ENCODE data around the gene DNAH8.

DNAH8 gene

DNA sequence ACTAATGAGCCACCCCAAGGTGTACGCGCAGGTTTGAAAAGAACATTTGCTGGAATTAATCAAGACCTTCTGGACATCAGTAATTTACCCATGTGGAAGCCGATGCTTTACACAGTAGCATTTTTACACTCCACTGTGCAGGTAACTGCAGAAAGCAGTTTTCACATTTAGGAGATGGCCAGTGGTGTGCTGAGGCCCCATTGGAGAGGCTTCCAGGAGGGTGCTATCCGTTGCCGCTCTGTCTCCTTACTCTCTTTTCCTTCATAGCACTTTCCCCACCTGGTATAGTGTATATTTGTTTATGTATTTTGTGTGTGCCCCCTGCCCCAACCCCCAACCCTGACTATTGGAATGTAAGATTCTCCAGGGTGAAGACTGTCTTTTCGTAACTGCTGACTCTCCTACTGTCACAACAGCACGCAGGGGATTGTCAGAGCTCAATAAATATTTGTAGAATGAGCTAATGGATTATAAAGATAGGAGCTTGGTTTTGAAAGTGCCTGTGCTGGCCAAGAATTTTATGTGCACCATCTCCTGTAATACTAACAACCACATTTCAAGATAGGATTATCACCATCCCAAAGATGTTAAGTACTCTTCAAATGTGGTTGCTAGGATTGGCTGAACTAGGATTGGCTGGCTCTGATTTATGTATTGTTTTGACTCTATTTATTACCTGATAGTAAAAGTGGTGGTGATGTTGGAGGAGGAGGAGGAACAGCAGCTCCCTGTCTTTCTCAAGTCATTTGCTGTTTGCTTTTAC is 259.5 kb downstream of the DNAH8 start:
- peak; percentile 5 for DNase-seq (ENCODE audit: low spot score)

DNA sequence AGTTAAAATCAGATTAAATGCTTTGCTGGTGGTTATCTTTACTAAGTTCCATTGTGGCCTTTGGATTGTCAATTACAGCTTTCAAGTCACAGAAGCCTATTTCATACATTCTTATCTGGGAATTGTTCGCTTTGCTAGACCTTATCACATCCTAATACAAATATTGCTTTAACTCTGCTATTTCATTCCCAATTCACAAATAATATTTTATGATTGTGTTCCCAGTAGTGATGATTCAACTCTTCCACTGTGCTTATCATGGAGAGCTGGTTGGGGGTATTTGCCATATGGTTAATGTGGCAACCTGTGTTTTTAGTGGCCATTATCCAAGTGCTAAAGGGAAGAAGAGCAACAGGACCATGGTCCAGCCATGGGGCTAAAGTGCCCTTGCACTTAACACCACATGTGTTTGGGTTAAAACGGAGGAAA is 260.5 kb downstream of the DNAH8 start:
- no peak for DNase-seq (ENCODE audit: low spot score)

DNA sequence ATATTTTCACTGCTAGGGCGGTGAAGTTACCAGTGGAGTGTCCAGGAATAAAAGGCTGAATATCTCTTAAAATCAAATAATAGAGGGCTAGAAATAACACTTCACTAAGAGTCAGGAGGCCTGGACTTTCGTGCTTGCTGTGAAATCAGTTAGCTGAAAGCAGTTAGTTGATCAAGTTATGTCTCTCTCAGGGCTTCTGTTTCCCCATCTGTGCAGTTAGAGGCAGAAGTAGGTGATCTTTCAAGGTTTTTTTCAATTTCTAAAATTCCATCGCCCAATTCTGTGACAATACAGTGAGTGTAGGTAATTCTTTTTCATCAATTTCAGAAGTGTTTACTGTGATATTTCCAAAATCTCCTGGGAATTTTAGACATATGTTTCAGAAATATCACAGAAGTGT is 260.9 kb downstream of the DNAH8 start:
- no peak for DNase-seq (ENCODE audit: low spot score)

DNA sequence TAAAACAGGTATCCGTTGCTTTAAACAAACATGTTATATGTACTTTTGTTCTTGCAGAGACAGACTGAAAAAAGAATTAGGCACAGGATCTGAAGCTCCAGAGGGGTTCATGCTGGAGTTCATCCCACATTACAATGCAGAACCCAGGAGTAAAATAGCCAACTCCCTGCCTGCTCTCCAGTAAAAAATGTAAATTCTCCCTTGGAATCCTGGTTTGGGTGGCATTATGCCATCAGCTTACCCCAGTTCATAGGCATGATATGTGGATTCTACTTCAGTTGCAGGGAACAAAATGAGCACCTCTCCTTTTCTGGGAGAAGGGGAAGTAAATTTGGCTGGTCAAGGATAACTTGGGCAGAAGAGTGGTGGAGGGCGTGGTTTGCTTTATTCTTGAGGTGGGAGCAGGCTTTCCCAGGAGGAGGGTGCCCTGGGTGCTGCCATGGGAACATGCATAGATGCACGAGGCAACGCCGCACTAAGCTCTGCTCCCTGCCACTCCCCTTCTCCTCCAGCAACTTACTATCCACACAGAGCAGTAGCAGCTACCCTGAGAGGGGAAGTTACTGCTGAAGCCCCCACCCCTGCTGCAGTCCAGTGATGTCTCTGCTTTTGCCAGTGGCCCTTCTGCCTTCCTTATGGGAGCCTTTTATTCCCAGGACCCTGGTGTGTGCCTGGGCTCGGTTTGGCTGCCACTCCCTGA is 261.8 kb downstream of the DNAH8 start:
- no peak for DNase-seq (ENCODE audit: low spot score)

DNA sequence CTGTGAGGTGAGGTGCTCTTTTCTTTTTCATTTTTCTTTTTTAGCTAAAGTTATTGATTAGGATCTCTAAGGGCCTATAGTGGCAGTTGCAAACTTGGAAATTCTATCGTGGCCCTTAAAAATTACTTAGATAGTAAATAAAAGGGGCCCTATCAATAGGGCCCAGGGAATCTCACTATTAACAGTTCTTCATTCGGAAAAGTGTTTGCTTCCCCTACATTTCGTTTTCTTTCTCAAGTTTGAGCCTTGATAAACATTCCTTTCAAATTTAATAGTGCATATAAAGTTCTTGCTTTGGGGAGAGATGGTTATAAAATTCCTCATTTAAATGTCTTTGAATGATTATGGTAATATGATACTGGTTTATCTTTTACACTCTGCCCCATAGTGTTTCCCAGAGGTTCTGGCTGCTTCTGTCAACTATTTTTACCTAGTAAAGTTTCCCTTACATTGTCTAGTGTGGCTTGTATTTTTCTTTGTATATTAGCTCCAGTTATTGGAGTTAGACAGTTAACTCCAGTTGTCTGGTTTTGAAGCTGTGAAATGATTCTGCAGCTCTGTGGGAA is 263.1 kb downstream of the DNAH8 start:
- DNase-seq (ENCODE audit: low spot score), result no peak

DNA sequence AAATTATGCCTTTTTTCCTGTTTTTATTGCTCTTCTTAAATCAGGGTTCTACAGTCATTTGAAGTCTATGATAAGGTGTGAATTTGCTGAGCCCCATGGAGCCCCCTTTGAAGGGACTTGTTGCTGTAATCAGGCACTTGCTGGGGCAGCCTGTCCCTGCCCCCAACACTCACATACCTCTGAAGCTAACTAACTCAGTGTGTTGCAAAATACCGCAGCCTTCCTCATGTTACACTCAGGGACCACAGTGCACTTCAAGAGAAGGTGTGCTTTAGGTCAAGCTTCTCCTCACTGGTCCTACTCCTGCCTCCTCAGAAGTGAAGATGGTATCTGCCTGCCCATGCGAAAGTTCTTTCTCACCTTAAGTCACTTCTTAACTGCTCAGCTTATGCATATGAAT is 267.4 kb downstream of the DNAH8 start:
- no peak for DNase-seq (ENCODE audit: low spot score)

DNA sequence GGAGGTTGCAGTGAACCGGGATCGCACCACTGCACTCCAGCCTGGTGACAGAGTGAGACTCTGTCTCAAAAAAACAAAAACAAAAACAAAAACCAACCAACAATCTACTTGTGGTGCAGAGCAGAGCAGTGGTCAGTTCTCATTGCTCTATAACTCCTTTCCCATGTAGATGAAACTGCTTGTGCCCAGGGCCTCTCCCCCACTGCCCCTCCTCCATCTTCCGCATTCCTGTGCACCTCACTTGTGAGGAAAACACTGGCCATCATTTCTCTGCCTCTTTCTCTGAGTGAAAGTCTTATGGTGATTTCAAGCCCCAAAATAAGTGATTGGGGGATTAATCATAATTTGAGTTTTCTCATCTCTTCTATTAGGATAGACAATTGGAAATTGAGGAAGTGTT is 269.6 kb downstream of the DNAH8 start:
- DNase-seq (ENCODE audit: low spot score), result no peak

DNA sequence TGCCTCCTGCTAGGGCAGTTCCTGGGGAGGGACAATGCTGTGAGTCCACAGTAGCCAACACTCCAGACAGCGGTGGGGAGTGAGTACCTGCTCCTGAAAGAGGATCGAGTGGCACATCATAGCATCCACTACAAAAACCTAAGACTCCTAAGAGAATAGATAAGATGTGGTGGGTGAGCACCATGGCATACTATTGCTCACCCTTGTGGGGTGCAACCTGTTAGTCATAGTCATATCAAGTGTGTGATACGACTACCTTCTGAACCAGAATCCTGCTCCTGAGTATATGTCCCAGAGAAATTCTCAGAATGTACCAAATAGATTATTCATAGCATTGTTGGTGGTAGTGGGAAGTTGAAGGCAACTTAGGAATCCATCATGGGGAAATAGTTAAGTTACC is 270.7 kb downstream of the DNAH8 start:
- DNase-seq (ENCODE audit: low spot score), result no peak

DNA sequence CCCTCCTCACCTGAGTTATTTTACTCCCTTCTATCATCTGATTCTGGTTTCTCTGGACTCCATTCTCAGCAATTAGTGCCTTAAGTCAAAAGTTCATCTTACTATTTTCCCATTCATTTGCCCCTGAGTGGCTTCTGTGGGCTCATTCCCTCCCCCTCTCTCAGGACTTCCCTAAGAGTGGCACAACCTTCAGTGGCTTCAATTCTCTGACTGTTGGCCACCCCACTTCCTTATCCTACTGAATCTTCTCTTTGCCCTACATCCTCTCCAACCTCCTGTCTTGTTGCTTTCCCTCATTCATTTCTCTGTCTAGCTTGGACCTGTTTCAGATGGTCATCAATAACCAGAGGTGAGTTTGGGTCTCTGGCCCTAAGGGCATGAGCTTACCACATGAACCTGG is 272.4 kb downstream of the DNAH8 start:
- DNase-seq (ENCODE audit: low spot score), result no peak

DNA sequence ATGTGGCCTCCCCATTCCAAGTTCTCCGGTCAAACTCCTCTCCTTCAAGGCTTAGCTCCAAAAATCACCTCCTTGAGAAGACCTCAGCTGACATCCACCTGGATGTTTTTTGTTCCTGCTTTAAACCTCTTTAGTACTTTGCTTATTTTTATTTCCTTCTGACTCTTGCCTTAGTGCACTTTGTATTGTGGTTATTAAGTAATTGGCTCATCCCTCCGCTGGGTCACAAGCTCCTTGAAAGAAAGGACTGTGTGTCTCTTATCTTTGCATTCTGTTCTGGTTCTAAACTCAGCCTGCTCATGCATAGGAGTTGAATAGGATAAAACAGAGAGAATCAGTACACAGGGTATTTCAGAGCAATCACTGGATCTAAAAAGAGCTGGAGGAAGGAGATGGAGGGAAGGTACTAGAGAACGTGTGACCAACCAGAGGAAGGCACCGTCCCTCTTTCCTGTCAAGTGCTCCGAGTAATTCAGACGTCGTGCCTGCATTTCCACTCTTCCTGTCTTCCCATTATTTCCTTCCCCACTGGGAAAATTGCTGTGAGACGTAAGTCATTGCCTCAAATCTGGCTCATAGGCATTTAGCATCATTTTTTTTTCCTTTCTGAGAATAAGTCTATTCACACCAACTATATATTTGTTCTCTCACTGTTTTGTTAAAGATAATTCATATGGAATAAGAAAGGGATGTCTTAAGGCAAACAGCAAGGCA is 273.8 kb downstream of the DNAH8 start:
- no peak for DNase-seq (ENCODE audit: low spot score)

DNA sequence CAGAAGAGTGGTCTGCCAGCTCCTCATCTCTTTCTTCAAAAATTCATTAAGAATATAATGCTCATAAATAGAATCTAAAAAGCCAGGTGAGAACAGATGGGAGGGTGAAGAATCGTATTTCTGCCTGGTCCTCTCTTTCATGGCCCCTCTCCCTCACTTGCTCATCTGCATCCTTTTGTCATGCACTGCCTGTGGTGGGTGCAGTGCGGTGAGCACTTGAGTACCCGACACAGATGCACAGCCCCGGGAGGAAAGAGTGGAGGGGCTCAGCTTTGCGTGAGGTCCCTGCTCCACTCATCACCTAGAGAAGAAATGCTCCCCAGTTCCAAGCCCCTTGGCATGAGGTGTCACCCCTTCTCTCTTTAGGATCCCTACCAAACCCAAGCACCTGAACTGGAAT is 275.4 kb downstream of the DNAH8 start:
- DNase-seq (ENCODE audit: low spot score), result no peak

DNA sequence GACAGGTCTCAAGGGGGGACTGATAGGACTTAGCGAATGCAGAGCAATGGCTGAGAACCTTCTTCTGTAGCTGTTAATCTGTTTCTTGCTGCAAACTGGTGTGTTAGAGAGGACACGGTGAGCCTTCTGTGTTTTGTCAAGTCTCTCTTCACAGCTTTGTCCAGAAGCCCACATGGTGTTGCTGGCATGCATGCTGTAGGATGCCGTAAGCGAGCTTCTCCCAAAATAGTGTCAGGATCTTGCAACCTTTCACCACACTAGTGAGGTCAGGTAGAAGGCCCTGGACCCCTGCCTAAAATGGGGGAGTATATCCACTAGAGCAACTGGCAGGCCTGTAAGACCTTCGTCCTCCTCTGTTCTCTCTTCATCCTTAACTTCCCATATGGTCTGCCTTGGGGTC is 281.6 kb downstream of the DNAH8 start:
- no peak for DNase-seq (ENCODE audit: low spot score)

DNA sequence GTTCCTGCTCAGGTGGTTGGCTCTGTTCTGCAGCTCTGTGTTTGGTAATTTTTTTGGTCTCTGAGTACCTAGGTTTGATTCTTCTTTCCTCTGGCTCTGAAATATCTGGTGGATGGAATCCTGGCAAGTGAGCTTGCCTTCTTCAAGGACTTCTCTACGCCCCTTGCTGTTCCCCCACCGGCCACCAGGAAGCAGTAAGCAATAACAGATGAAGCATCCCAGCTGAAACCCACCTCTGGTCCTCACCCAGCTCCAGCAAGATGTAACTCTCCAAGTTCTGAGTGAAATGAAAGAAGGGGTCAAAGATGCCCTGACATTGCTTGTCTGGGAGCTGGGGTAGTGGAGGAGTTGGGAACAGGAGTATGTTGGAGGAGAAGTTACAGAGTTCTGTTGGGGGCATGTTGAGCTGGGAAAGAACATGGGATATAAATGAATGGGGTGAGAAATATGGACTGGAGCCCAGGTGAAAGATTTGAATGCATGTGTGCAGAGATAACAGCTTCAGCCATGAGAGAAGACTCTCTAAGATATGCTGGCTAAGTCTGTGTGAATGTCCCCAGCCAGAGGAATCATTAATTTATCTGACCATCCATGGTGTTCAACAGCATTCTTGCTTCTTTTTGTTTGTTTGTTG is 282.1 kb downstream of the DNAH8 start:
- DNase-seq (ENCODE audit: low spot score), result no peak

DNA sequence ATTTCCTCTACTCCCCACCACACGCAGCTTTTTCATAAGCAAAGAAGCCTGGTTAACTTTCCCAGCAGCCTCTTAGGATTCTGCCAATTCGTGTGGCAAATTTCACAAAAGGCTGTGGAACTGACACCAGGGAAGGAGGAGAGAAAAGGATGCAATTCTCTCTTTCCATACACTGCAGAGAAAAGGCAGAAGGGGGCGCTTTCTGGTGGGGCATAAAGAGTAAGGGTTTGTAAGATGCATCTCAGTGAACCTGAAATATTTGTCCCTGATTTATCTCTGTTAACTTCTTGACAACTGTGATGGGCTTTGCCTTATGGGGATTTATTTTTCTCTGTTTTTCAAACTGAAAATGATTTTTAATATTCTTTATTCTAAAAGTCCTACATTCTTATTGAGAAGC is 288.0 kb downstream of the DNAH8 start:
- DNase-seq (ENCODE audit: low spot score), result no peak

DNA sequence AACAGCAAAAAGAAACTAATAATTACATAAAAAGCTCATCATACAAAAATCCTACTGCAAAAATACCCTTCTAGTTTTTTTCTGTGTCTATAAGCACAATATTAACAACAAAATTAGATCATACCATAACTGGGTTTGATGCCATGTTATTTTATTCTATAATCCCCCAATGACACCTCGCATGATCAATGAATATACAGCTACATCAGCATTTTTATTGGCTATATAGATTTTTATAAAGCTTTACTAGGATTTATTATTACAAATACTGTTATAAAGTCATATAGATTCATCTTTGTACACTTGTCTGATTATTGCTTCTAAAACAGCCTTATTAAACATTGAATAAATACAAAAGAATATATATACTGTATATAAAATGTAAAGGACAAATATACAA is 288.4 kb downstream of the DNAH8 start:
- no peak for DNase-seq (ENCODE audit: low spot score)

DNA sequence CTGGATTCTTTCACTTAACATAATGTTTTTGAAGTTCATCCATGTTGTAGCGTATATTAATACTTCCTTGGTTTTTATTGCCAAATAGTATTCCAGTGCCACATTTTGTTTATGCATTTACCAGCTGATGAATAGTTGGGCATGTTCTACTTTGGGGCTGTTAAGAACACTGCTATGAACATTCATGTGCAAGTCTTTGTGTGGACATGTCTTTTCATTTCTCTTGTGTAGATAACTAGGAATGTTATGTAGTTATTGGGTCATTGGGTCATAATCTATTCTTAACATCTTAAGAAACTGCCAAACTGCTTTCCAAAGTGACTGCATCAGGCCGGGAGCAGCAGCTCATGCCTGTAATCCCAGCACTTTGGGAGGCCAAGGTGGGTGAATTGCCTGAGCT is 289.7 kb downstream of the DNAH8 start:
- DNase-seq (ENCODE audit: low spot score), result no peak

DNA sequence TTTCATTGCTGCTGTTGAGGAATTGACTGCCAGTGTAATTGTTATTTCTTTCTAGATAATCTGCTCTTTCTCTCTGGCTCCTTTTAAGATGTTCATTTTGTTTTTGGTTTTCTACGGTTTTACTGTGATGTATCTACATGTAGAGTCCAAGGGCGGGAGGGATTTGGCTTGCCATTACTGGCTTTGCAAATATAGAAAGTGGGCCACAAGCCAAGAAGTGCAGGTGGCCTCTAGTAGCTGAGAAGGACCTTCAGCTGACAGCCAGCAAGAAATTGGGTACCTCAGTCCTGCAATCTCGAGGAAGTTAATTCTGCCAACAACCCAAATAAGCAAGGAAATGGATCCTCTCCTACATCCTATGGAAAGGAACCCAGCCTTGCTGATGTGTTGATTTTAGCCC is 290.7 kb downstream of the DNAH8 start:
- DNase-seq (ENCODE audit: low spot score), result no peak

DNA sequence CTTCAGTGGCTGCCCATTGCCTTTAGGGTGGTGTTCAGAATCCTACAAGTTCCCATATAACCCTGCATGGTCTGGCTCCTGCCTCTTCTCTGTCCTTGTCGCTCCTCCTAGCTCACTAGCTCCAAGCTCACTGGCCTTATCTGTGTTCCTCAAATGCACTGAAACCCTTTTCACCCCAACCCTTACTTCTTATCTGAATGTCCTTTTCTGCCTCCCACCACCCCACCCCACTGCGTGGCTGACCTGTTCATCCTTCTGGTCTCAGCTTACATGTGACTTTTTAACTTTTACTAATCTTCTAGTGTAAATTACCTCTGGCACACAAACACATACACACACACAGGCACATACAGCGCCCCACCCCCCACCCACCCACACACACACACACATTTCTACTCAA is 292.5 kb downstream of the DNAH8 start:
- DNase-seq (ENCODE audit: low spot score), result no peak

DNA sequence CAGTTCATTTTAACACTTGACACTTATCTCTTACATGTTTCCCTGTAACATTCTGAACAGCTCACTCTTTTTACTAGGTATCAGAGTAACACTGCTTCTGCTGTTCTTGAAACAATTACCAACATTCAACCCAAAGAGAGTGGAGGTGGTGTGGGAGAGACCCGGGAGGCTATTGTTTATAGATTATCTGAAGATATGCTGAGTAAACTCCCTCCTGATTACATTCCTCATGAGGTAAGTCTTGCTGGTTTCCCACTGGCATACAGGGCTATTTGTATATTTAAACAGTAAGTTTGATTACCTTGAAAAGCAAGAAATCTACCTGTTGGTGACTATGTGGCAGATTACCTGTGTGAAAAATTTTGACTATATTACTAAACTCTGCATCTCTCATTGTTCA is 293.6 kb downstream of the DNAH8 start:
- DNase-seq (ENCODE audit: low spot score), result no peak

DNA sequence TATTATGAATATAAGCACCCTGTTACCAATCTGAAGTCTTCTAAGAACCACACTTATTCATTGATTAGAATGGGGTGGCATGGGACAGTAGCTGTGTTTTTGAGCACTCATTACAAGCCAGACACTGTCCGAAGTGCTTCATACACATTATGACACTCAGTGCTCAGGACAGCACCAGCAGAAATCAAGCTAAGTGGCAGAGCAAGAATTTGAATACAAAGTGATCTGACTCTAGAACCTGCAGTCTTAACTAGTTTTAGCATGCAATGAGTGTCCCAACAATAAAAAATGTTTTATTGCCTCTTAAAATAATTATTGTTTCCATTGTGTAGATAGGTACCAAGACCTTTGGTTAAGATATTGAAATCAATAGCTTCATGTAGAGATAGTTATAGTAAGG is 294.4 kb downstream of the DNAH8 start:
- no peak for DNase-seq (ENCODE audit: low spot score)

DNA sequence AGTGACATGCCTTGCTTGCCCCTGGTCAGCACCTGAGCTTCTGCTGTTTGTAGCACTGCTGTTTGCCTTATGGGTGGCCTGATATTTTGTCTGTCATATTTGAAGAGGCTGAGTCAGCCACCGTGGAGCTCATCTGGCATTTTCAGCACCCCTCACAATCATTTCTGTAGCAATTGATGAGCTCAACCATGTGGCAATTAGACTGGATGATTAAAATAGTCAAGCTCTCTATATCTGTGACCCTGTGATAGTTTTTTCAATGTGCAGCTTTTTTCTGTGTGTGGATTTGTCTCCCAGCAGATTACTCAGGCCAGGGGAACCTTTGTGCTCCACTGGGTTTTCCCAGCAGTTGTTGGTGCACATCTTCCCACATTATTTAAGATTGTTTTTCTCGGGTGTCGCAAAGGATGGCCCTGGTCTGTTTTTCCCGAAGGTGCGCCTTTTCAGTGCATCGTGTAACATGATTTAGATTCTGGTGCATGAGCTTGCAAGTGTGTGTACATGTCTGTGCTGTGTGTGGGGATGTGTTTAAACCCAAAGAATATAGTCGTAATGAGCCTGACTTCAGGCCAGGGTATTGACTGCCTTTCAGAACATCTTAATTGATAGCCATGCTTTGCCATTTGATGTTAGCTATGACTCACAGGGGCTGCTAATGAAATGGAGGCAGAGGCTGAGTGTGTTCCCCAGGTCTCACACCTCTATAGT is 301.9 kb downstream of the DNAH8 start:
- DNase-seq (ENCODE audit: low spot score), result no peak

DNA sequence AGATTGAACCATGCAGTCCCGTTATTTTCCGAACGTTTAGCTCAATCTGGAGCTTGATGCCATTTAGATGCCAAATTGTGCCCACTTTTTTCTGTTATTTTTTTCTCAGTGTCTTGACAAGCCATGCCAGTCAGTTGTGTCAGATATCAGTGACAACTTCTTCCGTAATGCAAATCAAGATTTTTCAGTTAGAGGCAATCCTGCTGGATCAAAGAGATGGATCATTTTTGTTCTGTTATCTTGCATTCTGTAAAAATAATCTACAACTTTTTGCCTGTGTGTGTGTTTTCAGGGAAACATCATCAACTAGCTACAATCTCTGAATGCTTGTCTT is 302.4 kb downstream of the DNAH8 start:
- no peak for DNase-seq (ENCODE audit: low spot score)

Measured in LoVo (cell line).